ENCODE results near the gene SFMBT1.

DNA sequence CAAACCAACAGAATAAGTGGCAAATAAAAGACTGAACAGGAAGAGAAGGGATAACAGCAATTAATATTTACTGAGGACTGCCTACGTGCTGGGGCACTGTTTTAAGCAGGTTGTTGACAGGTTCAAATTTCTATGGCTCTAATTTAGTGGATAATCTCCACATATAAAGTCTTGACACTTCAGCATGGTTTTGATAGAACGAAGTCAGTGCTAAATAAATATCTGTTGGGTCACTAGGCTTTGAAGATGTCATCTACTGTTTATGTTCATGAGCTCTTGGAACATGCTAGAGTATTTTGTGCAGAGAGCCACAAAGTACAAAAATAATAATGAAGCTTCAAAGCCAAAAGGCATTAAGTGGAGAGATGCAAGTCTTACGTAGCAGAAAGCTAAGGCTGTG is 74.0 kb downstream of the SFMBT1 start:
- TF ChIP-seq, protein P1, sequence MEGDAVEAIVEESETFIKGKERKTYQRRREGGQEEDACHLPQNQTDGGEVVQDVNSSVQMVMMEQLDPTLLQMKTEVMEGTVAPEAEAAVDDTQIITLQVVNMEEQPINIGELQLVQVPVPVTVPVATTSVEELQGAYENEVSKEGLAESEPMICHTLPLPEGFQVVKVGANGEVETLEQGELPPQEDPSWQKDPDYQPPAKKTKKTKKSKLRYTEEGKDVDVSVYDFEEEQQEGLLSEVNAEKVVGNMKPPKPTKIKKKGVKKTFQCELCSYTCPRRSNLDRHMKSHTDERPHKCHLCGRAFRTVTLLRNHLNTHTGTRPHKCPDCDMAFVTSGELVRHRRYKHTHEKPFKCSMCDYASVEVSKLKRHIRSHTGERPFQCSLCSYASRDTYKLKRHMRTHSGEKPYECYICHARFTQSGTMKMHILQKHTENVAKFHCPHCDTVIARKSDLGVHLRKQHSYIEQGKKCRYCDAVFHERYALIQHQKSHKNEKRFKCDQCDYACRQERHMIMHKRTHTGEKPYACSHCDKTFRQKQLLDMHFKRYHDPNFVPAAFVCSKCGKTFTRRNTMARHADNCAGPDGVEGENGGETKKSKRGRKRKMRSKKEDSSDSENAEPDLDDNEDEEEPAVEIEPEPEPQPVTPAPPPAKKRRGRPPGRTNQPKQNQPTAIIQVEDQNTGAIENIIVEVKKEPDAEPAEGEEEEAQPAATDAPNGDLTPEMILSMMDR (IDR thresholded peaks at IDR 0.05), result no peak
- no peak for TF ChIP-seq MAFK (IDR thresholded peaks at IDR 0.05; ENCODE audit: partially characterized antibody)
- TF ChIP-seq, protein P2, sequence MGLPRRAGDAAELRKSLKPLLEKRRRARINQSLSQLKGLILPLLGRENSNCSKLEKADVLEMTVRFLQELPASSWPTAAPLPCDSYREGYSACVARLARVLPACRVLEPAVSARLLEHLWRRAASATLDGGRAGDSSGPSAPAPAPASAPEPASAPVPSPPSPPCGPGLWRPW (IDR thresholded peaks at IDR 0.05), result no peak
- TF ChIP-seq EHMT2 (IDR thresholded peaks at IDR 0.05; ENCODE audit: low read depth), result no peak
- TF ChIP-seq RAD21 (conservative IDR thresholded peaks at IDR 0.05 in 1 of 2, IDR thresholded peaks at IDR 0.05 in 1 of 2), result no peak
- no peak for TF ChIP-seq CEBPB (IDR thresholded peaks at IDR 0.05)
- TF ChIP-seq, protein P3, sequence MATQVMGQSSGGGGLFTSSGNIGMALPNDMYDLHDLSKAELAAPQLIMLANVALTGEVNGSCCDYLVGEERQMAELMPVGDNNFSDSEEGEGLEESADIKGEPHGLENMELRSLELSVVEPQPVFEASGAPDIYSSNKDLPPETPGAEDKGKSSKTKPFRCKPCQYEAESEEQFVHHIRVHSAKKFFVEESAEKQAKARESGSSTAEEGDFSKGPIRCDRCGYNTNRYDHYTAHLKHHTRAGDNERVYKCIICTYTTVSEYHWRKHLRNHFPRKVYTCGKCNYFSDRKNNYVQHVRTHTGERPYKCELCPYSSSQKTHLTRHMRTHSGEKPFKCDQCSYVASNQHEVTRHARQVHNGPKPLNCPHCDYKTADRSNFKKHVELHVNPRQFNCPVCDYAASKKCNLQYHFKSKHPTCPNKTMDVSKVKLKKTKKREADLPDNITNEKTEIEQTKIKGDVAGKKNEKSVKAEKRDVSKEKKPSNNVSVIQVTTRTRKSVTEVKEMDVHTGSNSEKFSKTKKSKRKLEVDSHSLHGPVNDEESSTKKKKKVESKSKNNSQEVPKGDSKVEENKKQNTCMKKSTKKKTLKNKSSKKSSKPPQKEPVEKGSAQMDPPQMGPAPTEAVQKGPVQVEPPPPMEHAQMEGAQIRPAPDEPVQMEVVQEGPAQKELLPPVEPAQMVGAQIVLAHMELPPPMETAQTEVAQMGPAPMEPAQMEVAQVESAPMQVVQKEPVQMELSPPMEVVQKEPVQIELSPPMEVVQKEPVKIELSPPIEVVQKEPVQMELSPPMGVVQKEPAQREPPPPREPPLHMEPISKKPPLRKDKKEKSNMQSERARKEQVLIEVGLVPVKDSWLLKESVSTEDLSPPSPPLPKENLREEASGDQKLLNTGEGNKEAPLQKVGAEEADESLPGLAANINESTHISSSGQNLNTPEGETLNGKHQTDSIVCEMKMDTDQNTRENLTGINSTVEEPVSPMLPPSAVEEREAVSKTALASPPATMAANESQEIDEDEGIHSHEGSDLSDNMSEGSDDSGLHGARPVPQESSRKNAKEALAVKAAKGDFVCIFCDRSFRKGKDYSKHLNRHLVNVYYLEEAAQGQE (IDR thresholded peaks at IDR 0.05), result no peak
- no peak for TF ChIP-seq CHD2 (IDR thresholded peaks at IDR 0.05; ENCODE audit: low read length, partially characterized antibody)
- TF ChIP-seq, protein P4, sequence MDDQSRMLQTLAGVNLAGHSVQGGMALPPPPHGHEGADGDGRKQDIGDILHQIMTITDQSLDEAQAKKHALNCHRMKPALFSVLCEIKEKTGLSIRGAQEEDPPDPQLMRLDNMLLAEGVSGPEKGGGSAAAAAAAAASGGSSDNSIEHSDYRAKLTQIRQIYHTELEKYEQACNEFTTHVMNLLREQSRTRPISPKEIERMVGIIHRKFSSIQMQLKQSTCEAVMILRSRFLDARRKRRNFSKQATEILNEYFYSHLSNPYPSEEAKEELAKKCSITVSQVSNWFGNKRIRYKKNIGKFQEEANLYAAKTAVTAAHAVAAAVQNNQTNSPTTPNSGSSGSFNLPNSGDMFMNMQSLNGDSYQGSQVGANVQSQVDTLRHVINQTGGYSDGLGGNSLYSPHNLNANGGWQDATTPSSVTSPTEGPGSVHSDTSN (IDR thresholded peaks at IDR 0.05), result no peak
- no peak for TF ChIP-seq POLR2A (IDR thresholded peaks at IDR 0.05; ENCODE audit: low read length)
- TF ChIP-seq SMC3 (IDR thresholded peaks at IDR 0.05), result no peak
- TF ChIP-seq, protein P5, sequence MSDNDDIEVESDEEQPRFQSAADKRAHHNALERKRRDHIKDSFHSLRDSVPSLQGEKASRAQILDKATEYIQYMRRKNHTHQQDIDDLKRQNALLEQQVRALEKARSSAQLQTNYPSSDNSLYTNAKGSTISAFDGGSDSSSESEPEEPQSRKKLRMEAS (IDR thresholded peaks at IDR 0.05), result no peak
